Stimulated activated CD4-positive, alpha-beta T cell treated with anti-CD3 and anti-CD28 coated beads, Interleukin-4, amount 100 ng/mL, for 4 hours (primary cell): Measurements from ENCODE around the gene USP1.
A peak's percentile ranks its signal among the peaks of the same experiment; 100 is the strongest.

ENCODE experiments used
- DNase-seq, 2 experiments: peaks; one replicate each; pipeline ENCODE4 v3.0.0-alpha.2; 2020

USP1 gene

GRCh38 chr1:62436466-62437272 lies at the start of gene USP1:
Gene USP1 (plus strand): TSS chr1:62437049. CDS start chr1:62439868, 2,819 bp downstream.
- DNase-seq, result peak; percentile 91 to 97

- no peak for DNase-seq
Observed at GRCh38 chr1:62389531-62389930, 47.3 kb upstream of the USP1 start.

GRCh38 chr1:62390071-62390470 lies 46.8 kb upstream of the USP1 start:
- DNase-seq, result no peak

GRCh38 chr1:62391369-62391971 lies 45.4 kb upstream of the USP1 start:
- DNase-seq, result no peak

- DNase-seq, result no peak
Observed at GRCh38 chr1:62392951-62393350, 43.9 kb upstream of the USP1 start.

- DNase-seq, result no peak
Observed at GRCh38 chr1:62394646-62395045, 42.2 kb upstream of the USP1 start.

- DNase-seq, result no peak
Observed at GRCh38 chr1:62395291-62395690, 41.6 kb upstream of the USP1 start.

- DNase-seq, result no peak
Observed at GRCh38 chr1:62396871-62397270, 40.0 kb upstream of the USP1 start.

- no peak for DNase-seq
Observed at GRCh38 chr1:62397301-62397700, 39.5 kb upstream of the USP1 start.

GRCh38 chr1:62398377-62398776 lies 38.5 kb upstream of the USP1 start:
- no peak for DNase-seq

GRCh38 chr1:62401034-62401760 lies 35.7 kb upstream of the USP1 start:
- no peak for DNase-seq

- no peak for DNase-seq
Observed at GRCh38 chr1:62405247-62405646, 31.6 kb upstream of the USP1 start.

GRCh38 chr1:62406576-62406975 lies 30.3 kb upstream of the USP1 start:
- DNase-seq, result no peak

GRCh38 chr1:62407398-62408009 lies 29.3 kb upstream of the USP1 start:
- no peak for DNase-seq

- no peak for DNase-seq
Observed at GRCh38 chr1:62415687-62416086, 21.2 kb upstream of the USP1 start.

GRCh38 chr1:62417351-62417999 lies 19.4 kb upstream of the USP1 start:
- DNase-seq, result no peak

- no peak for DNase-seq
Observed at GRCh38 chr1:62420214-62420613, 16.6 kb upstream of the USP1 start.

- DNase-seq, result no peak
Observed at GRCh38 chr1:62423580-62424242, 13.1 kb upstream of the USP1 start.

- no peak for DNase-seq
Observed at GRCh38 chr1:62424411-62424810, 12.4 kb upstream of the USP1 start.

- no peak for DNase-seq
Observed at GRCh38 chr1:62425041-62425440, 11.8 kb upstream of the USP1 start.

- no peak for DNase-seq
Observed at GRCh38 chr1:62426237-62426636, 10.6 kb upstream of the USP1 start.

GRCh38 chr1:62426794-62427193 lies 10.1 kb upstream of the USP1 start:
- no peak for DNase-seq
